Left ventricle myocardium inferior (tissue), 1 donor: ENCODE data around the gene TICAM1. TPM values are rescaled to one million over a fixed set of nuclear protein-coding genes. Genes with fewer than 3 reads are reported as not detected.
A peak's percentile ranks its signal among the peaks of the same experiment; 100 is the strongest.
"Not testable (repeated sequence)": the region's sequence is repeated elsewhere in the genome, so short reads cannot be mapped to it uniquely, and the experiment has no call there.

Source experiments
- DNase-seq: peaks from one replicate; pipeline ENCODE4 v3.0.0-alpha.2; 2020
- H3K27ac ChIP-seq: fragments of 200-600 bp; replicated peaks from 2 replicates; pipeline ENCODE4 v1.8.0; 2021
- H3K27me3 ChIP-seq: fragments of 200-600 bp; 2 replicates; pipeline ENCODE4 v1.8.0; 2021; ENCODE audit warnings: low read depth
- H3K36me3 ChIP-seq: fragments of 200-600 bp; 2 replicates; pipeline ENCODE4 v1.8.0; 2021
- H3K4me1 ChIP-seq: fragments of 200-600 bp; 2 replicates; pipeline ENCODE4 v1.8.0; 2021
- H3K4me3 ChIP-seq: fragments of 200-600 bp; 2 replicates; pipeline ENCODE4 v1.8.0; 2021; ENCODE audit warnings: mild to moderate bottlenecking, moderate library complexity
- H3K9me3 ChIP-seq: fragments of 200-600 bp; replicated peaks from 2 replicates; pipeline ENCODE4 v1.8.0; 2021
- intact Hi-C: fragments of 100-400 bp; cut with micrococcal nuclease; formaldehyde crosslinking; loops from one replicate; pipeline ENCODE4 v1.11.0; 2022
- total RNA-seq: library from RNA; stranded (reverse); fragmentation: NEBNext Ultra II Directional; extraction: Animal tissue kit (Norgen Biotek cat#: 25700); gene quantifications from one replicate; pipeline ENCODE4 v1.2.1, GENCODE V29; 2021
- TF ChIP-seq, protein P1 (sequence below): fragments of 200-600 bp; IDR thresholded peaks from 2 replicates; pipeline ENCODE4 v1.8.0; 2021; ENCODE audit warnings: antibody characterized with exemption, mild to moderate bottlenecking, borderline replicate concordance
- donor health status: DM: no; HTN: yes; CAD: no; lungs with severe emphysema.

The TICAM1 gene
- total RNA-seq, 1 donor from 2014 or later: 6.1 TPM

- H3K4me3 ChIP-seq: no peak overlapping the region
- no peaks in the 10 kb centered on the region for H3K27me3 ChIP-seq
- no peak overlapping the region for H3K27ac ChIP-seq
- TF ChIP-seq, protein P1, sequence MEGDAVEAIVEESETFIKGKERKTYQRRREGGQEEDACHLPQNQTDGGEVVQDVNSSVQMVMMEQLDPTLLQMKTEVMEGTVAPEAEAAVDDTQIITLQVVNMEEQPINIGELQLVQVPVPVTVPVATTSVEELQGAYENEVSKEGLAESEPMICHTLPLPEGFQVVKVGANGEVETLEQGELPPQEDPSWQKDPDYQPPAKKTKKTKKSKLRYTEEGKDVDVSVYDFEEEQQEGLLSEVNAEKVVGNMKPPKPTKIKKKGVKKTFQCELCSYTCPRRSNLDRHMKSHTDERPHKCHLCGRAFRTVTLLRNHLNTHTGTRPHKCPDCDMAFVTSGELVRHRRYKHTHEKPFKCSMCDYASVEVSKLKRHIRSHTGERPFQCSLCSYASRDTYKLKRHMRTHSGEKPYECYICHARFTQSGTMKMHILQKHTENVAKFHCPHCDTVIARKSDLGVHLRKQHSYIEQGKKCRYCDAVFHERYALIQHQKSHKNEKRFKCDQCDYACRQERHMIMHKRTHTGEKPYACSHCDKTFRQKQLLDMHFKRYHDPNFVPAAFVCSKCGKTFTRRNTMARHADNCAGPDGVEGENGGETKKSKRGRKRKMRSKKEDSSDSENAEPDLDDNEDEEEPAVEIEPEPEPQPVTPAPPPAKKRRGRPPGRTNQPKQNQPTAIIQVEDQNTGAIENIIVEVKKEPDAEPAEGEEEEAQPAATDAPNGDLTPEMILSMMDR: no peak
- no peaks in the 10 kb centered on the region for H3K9me3 ChIP-seq
- intact Hi-C loops: no loop called here
- H3K4me1 ChIP-seq: peaks cover 38% of the 10 kb centered on the region
- H3K36me3 ChIP-seq: no peaks in the 10 kb centered on the region
- DNase-seq: no peak
Measured at GRCh38 chr19:4832776-4833175, 1.3 kb upstream of the TICAM1 start.

GRCh38 chr19:4831979-4832340, 448 bp upstream of the TICAM1 start:
- DNase-seq, H3K36me3 ChIP-seq, H3K27me3 ChIP-seq, H3K9me3 ChIP-seq, intact Hi-C loops: not testable (repeated sequence)
- Histone ChIP-seq H3K4me3 (peak overlapping the region; percentile 97), H3K27ac (peak overlapping the region; percentile 93), H3K4me1 (peaks cover 39% of the 10 kb centered on the region)

DNA sequence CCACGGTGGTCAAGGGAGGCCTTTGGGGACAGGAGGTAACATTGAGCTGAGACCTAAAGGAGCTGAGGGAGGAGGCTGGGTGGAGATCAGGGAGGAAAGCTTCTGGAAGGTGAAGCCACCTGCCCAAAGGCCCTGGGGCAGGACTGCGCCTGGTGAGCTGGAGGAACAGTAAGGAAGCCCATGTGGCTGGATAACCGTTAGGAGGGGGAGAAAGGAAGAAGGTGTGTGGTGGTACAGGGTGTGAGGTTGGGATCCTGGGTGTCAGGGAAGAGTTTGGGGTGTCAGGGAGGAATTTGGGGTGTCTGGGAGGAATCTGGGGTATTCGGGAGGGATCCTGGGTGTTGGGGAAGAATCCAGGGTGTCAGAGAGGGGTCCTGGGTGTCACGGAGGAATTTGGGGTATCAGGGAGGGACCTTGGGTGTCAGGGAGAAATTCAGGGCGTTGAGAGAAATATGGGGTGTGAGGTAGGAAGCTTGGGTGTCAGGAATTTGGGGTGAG, 695 bp downstream of the TICAM1 start:
- TF ChIP-seq, protein P1: no peak
- intact Hi-C loops: no loop called here
- Histone ChIP-seq H3K27ac (peak overlapping the region; percentile 93), H3K4me3 (peak overlapping the region; percentile 97), H3K27me3 (no peaks in the 10 kb centered on the region), H3K36me3 (no peaks in the 10 kb centered on the region), H3K4me1 (peaks cover 39% of the 10 kb centered on the region), H3K9me3 (no peaks in the 10 kb centered on the region)
- DNase-seq: no peak

GRCh38 chr19:4830332-4830731, 1.2 kb downstream of the TICAM1 start:
- peak overlapping the region; percentile 97 for H3K4me3 ChIP-seq
- peaks cover 39% of the 10 kb centered on the region for H3K4me1 ChIP-seq
- no peak for DNase-seq
- no peaks in the 10 kb centered on the region for H3K36me3 ChIP-seq
- intact Hi-C loops: no loop called here
- peak overlapping the region; percentile 93 for H3K27ac ChIP-seq
- H3K27me3 ChIP-seq: no peaks in the 10 kb centered on the region
- TF ChIP-seq, protein P1: no peak
- H3K9me3 ChIP-seq: no peaks in the 10 kb centered on the region

GRCh38 chr19:4829001-4829712, 2.4 kb downstream of the TICAM1 start:
- peak overlapping the region; percentile 8 for H3K27ac ChIP-seq
- no peak for DNase-seq
- TF ChIP-seq, protein P1: no peak
- peaks cover 39% of the 10 kb centered on the region for H3K4me1 ChIP-seq
- H3K4me3 ChIP-seq: no peak overlapping the region
- H3K36me3 ChIP-seq: no peaks in the 10 kb centered on the region
- no peaks in the 10 kb centered on the region for H3K27me3 ChIP-seq
- intact Hi-C loops: no loop called here
- no peaks in the 10 kb centered on the region for H3K9me3 ChIP-seq

DNA sequence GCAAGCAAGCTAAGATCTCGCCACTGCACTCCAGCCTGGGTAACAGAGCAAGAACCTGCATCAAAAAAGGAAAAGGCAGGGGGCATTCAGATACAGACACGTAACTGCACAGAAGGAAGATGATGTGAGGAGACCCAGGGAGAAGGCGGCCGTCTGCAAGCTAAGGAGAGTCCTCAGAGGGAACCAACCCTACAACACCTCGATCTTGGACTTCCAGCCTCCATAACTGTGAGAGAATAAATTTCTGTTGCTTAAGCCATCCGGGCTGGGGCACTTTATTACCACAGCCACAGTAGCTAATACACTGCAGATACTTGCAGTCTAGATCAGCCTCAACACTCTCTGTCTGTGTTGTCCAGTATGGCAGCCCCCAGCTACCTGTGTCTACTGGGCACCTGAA, 7.9 kb downstream of the TICAM1 start:
- H3K36me3 ChIP-seq: peaks cover 7% of the 10 kb centered on the region

DNA sequence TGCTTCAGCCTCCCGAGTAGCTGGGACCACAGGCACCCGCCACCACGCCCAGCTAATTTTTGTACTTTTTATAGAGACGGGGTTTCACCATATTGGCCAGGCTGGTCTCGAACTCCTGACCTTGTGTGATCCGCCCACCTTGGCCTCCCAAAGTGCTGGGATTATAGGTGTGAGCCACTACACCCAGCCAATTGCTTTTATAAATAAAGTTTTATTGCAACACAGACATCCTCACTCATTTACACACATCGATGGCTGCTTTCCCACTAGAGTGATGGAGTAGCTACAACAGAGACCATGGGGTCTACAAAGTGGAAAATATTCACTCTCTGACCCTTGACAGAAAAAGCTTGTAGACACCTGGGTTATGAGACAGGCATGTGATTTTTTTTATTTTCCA, 9.2 kb downstream of the TICAM1 start:
- intact Hi-C loops, H3K4me1 ChIP-seq: not testable (repeated sequence)

More for the DNA sequence above, 7.9 kb downstream of the TICAM1 start:
- no peaks in the 10 kb centered on the region for H3K9me3 ChIP-seq
- no peaks in the 10 kb centered on the region for H3K27me3 ChIP-seq
- no peak for DNase-seq
- intact Hi-C loops: no loop called here
- H3K27ac ChIP-seq: no peak overlapping the region
- H3K4me3 ChIP-seq: no peak overlapping the region
- TF ChIP-seq, protein P1: no peak
- H3K4me1 ChIP-seq: peaks cover 8% of the 10 kb centered on the region

More for the DNA sequence above, 9.2 kb downstream of the TICAM1 start:
- H3K9me3 ChIP-seq, H3K27me3 ChIP-seq, H3K27ac ChIP-seq, H3K4me3 ChIP-seq, DNase-seq: not testable (repeated sequence)
- H3K36me3 ChIP-seq: peaks cover 17% of the 10 kb centered on the region
